GM19324 (cell line): ENCODE results near the gene ERN1.

ENCODE experiments used
- ATAC-seq: cut with Tn5 transposase; IDR thresholded peaks from one replicate; pipeline ENCODE4 v1.9.1; 2021; ENCODE audit warnings: mild to moderate bottlenecking, moderate library complexity; ENCODE audit not compliant: unreplicated experiment, low FRiP score

The ERN1 gene

DNA sequence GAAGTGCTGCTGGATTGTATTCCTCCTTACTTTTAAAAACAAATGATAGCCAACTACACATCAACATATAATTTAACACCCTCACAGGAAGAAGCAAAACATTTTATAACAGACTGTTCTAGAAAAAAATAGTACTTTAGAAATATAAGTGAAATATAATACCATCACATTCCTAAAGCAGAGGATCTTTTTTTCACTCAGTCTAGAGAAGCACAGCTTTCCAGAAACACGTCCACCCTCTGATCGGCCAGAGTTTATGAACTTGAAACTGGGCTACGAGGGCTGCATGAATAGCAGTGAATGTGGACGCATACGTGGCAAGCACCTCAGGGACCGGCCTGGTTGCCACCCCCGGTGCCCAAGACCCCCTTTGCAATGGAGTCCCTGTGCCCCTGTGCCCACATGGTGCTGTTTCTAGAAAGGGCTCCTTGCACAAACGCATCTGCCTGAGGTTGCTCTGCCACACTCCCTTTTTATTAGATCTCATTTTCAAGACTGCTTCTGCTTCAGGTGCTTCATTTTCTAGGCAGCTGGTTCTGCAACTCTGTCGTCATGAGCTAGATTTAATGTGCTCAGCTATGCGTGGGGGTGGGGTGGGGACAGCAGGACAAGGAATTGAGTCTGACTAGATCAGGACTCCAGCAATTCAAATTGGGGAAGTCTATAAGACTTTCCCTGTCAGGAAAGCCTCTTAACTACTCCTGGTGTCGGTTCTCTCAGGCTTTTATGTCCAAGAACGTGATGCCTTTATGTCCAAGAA lies 29.1 kb upstream of the ERN1 start:
- no peak for ATAC-seq

- ATAC-seq: no peak
These were observed 28.5 kb upstream of the ERN1 start for GRCh38 chr17:64158406-64158805.

GRCh38 chr17:64157669-64158180 lies 27.8 kb upstream of the ERN1 start:
- no peak for ATAC-seq

- ATAC-seq: no peak
These were observed 26.7 kb upstream of the ERN1 start for GRCh38 chr17:64156670-64157069.

- no peak for ATAC-seq
These were observed 26.0 kb upstream of the ERN1 start for GRCh38 chr17:64155751-64156544.

- no peak for ATAC-seq
These were observed 25.2 kb upstream of the ERN1 start for GRCh38 chr17:64155129-64155528.

DNA sequence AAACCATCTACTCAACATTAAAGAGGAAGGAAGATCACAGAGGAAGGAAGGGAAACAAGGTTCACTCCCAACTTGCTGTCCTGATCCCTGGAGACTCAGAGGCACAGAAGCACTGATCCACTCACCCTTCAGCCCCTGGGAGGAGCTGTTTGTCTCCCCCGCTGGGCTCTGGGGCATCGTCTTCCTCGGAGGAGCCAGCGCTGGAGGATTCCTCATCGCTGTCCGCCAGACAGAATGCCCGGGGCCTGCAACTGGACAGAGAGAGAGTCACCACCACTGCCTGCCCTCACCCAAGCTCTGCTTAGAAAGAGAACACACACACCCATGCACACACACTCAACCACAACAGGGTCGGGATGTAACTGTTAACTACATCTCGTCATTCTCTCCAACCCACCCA lies 24.8 kb upstream of the ERN1 start:
- no peak for ATAC-seq

DNA sequence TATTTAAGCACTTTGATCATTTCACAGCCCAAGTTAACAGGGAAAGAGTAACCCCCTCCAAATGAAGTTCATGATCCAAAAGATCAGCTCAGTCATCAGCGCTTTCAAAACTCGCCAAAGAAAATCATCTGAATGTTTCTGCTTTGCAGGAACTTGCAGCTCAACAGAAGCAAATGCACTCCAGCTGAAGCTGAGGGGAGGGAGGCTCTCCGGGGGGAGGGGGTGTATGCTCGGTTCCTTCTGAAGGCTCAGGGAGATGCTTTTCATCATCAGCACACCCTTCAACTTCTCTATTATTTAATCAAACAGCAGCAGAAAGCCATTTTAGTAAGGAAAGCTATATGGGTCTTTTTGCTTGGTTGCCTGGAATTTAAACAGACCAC lies 24.4 kb upstream of the ERN1 start:
- ATAC-seq: no peak

- no peak for ATAC-seq
These were observed 23.8 kb upstream of the ERN1 start for GRCh38 chr17:64153565-64154312.

DNA sequence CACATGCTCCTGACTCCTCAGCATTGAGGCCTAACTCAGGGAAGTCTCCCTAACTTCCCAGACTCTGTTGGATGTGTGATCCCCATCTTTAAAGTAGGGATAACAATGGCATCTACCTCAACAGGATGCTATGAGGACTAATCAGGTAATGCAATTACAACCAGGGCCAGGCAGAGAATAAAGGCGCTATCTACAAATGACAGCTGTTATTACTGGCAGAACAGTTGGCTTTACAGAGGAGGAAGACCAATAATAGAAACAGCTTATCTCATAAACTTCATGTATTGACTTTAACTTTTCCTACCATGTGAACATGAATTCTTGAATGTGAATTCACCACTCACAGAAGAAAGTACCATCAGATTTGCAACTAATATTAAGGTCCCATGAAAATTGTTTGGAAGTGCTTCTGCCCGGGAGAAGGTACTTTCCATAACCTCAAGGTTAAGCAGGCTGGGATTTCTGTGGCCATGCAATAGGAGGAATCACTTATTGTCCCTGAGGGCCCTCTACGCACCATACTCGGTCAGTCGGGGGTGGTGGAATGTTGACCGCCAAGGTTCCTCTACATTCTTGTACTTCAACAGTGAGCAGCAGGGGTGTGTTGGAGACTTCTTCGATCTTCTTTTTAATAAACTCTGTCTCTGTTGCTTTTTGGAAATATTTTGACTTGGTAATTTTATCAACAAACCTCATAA lies 22.6 kb upstream of the ERN1 start:
- no peak for ATAC-seq

- no peak for ATAC-seq
These were observed 21.0 kb upstream of the ERN1 start for GRCh38 chr17:64151016-64151368.

DNA sequence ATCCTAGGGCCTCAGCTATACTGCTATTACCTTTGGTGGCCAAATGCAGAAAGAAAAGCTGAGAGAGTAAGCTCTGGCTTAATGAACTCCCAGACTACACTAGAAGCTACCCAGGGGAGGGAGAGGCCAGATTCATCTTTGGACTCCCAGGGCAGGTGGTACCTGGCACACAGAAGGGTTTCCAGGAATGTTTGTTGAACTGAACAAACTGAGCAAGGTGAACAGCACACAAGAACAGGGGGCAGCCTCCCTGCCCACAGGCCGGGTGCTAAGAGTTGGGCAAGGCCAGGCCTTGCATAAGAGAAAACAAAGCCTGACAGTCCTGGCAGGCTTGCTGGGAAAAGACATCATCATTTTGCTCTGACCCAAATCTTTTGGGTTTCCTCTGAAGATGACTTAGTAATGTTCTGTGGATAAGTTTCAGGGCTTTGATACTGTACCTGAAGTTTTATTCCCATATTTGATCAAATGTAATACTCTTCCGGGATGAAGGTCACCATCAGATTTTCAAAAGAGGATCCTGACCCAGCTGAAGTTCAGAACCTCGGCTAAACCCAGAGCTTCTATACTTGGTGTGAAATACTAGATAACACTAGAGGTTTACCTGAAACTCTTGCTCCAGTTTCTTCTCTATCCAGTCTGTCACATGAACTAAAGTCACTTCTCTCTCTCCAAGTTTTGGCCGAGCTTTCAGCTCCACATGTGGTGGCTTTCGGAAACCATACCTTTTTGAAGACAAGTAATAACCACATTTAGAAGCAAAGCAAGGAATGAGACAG lies 20.5 kb upstream of the ERN1 start:
- ATAC-seq: no peak

GRCh38 chr17:64149196-64149595 lies 19.3 kb upstream of the ERN1 start:
- no peak for ATAC-seq

DNA sequence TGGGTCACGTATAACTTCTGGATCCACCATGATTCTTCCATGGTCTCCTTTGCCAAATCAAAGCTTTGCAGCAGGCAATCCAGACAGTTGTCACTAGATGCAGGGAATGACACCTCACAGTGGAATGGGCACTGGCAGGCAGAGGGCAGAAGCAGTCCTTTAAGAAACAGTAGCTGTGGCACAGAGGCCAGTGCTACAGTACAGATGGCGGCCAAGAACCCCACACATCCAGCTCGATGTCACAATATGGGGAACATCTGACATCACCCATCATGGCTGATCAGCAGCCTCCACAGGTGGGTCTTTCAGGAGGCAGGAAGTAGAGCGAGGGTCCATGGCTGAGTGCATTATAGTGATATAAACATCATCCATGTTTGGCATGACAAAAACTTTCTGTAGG lies 18.8 kb upstream of the ERN1 start:
- no peak for ATAC-seq

GRCh38 chr17:64148017-64148631 lies 18.2 kb upstream of the ERN1 start:
- no peak for ATAC-seq

GRCh38 chr17:64147110-64148016 lies 17.4 kb upstream of the ERN1 start:
- no peak for ATAC-seq

DNA sequence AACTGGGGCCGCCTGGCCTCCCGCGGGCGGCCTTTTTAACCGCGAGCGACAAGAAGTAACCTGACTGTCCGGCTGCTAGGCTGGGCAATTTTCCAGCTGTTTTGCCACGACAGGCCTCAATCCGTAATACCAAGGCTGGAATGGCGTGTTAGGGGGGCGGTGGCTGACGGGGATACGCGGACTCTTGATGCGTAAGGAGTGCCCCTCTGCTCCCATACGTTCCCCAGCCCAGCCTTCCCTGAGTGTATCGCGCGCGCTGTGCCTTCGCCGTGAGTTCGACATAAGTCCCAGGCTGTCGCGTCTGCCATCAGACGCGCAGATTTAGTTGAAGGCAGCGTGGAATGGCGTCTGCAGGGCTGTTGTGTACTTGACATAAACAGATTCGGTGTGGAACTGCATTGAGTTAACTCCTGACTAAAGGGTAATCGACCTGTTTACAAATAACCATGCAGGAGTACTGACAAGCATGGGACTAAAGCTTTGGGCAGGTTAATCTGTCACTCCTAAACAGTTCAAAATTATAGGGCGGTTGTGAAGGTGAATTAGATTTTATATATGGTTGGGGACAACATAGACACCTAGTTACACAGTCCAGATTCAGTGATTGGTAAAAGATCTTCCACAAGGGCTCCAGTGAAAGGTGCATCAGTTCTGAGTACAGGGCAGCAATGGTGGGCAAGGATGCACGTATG lies 16.6 kb upstream of the ERN1 start:
- ATAC-seq: no peak
